Peyer's patch (tissue), 4 donors: ENCODE data around the gene GSG1.

ENCODE experiments used
- CTCF ChIP-seq, 6 experiments: fragments of 450-650 bp in 4 of 6; fragments of 200-600 bp in 2 of 6; sonication (generic) in 1 of 6; IDR thresholded peaks; one replicate each; pipeline ENCODE4 v1.5.1; 2017 to 2019; ENCODE audit warnings: antibody characterized with exemption in 6 of 6, mild to moderate bottlenecking in 3 of 6, moderate library complexity in 1 of 6
- POLR2A ChIP-seq, 2 donors: fragments of 450-650 bp; IDR thresholded peaks; one replicate each; pipeline ENCODE4 v1.5.1; 2017; ENCODE audit warnings: antibody characterized with exemption in 2 of 2, mild to moderate bottlenecking in 2 of 2, moderate library complexity in 2 of 2

DNA sequence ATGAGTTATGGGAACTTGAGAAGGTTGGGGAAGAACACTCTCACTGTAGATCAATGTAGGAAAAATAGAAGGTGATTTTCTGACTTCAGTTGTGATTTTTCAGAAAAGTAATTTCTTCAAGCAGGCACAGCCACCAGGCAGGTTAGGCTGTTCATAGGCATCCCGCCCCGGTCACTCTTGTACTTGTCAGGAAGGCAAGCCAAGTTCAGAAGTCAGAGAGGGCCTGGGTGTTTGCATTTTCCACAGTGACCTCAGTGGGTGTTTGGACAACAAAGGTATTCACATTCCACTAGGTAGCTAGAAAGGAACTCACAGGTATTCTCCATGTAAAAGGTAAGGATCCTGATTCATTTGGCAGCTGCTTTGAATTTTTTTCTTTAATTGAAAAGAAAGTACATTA is 62.2 kb downstream of the GSG1 start:
- no peak for TF ChIP-seq POLR2A (IDR thresholded peaks at IDR 0.05)
- no peak for TF ChIP-seq CTCF (IDR thresholded peaks at IDR 0.05)
